Measurements from ENCODE around the gene MICALL2. TPM values are rescaled to one million over a fixed set of nuclear protein-coding genes. Genes with fewer than 3 reads are reported as not detected.
"Not testable (repeated sequence)": the region's sequence is repeated elsewhere in the genome, so short reads cannot be mapped to it uniquely, and the experiment has no call there.

MICALL2 gene
- total RNA-seq, 2 donors from 2014 or later: 2.0 to 2.1 TPM

DNA sequence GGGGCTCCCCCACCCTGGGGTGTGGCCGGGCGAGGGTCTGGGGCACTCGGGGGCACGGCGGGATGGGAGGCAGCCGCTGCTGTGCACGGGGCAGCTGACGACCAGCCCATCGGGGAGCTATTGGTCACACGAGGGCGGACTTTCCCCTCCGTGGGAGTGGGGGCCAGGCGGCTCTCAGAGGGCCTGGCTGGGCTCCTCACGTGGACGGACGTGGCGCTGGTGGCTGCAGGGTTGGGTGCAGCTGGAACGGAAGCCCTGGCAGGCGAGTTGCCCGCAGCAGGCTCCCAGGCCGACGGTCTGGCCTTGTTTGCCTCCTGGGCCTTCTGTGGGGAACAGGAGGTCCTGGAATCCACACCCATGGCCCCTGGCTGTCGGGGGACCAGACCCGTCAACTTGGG is 14.3 kb downstream of the MICALL2 start:
- no peak overlapping the region for H3K4me3 Mint-ChIP-seq
- no peak for DNase-seq (ENCODE audit: low spot score)
- H3K4me1 Mint-ChIP-seq (ENCODE audit: low read depth in 2 of 2): no peaks in the 10 kb centered on the region

DNA sequence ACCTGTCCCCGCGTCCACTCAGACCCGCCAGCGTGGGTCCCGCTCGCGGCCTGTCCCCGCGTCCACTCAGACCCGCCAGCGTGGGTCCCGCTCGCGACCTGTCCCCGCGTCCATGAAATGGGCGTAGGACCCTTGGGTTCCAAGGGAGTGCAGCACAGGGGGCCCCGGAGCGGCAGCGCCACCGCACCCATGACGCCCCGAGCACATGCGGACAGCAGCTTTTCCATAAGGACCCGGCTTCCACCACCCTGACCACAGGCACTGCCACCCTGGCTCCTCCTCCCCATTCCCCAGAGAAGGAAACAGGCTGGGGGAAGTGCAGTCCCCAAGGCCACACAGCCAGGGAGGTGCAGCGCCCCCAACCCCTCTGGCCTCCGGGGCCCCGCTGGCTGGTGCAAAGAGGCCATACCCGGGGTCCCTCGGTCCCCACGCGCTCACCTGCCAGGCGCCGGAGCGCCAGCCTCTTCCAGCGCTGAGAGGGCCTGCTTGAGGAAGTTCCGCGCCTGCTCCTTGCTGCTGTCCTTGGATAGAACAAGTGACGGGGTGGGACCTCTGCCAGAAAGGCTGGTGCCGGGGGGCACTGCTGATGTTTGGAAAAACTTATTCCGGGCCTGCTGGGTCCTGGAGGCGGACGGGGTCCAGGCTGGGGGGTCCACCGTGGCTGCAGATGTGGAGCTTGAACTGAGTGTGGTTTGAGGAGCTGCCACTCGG is 14.9 kb downstream of the MICALL2 start:
- H3K9me3 Mint-ChIP-seq: no peaks in the 10 kb centered on the region
- H3K36me3 Mint-ChIP-seq: no peaks in the 10 kb centered on the region
- ATAC-seq (no peak), DNase-seq (ENCODE audit: low spot score) (no peak)
- H3K4me3 Mint-ChIP-seq: no peak overlapping the region
- no peak overlapping the region for H3K27ac Mint-ChIP-seq
- H3K4me1 Mint-ChIP-seq (ENCODE audit: low read depth in 2 of 2): no peaks in the 10 kb centered on the region
- H3K27me3 Mint-ChIP-seq: no peaks in the 10 kb centered on the region

More for the DNA sequence above, 14.3 kb downstream of the MICALL2 start:
- Mint-ChIP-seq H3K9me3 (no peaks in the 10 kb centered on the region), H3K36me3 (no peaks in the 10 kb centered on the region), H3K27ac (no peak overlapping the region), H3K27me3 (no peaks in the 10 kb centered on the region)
- ATAC-seq: no peak

DNA sequence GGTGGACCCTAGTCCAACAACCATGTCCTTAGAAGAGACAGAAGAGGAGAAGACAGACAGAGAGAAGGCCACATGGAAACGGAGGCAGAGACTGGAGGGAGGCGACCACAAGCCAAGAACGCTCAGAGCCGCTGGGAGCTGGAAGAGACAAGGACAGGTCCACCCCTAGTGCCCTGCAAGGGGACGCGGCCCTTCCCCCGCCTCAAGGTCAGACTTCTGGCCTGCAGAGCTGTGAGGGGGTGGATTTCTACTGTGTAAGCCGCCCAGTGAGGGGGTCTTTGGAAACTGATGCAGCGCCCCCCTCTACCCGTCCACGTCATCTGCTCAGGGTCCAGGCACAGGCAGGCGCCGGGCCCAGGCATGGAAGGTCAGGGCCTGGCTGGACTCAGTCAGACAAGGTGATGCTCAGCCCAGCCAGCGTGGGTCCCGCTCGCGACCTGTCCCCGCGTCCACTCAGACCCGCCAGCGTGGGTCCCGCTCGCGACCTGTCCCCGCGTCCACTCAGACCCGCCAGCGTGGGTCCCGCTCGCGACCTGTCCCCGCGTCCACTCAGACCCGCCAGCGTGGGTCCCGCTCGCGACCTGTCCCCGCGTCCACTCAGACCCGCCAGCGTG is 15.6 kb downstream of the MICALL2 start:
- not testable (repeated sequence) for ATAC-seq; H3K27ac Mint-ChIP-seq; H3K27me3 Mint-ChIP-seq; DNase-seq (ENCODE audit: low spot score); H3K4me3 Mint-ChIP-seq; H3K36me3 Mint-ChIP-seq; H3K9me3 Mint-ChIP-seq; H3K4me1 Mint-ChIP-seq (ENCODE audit: low read depth in 2 of 2)

DNA sequence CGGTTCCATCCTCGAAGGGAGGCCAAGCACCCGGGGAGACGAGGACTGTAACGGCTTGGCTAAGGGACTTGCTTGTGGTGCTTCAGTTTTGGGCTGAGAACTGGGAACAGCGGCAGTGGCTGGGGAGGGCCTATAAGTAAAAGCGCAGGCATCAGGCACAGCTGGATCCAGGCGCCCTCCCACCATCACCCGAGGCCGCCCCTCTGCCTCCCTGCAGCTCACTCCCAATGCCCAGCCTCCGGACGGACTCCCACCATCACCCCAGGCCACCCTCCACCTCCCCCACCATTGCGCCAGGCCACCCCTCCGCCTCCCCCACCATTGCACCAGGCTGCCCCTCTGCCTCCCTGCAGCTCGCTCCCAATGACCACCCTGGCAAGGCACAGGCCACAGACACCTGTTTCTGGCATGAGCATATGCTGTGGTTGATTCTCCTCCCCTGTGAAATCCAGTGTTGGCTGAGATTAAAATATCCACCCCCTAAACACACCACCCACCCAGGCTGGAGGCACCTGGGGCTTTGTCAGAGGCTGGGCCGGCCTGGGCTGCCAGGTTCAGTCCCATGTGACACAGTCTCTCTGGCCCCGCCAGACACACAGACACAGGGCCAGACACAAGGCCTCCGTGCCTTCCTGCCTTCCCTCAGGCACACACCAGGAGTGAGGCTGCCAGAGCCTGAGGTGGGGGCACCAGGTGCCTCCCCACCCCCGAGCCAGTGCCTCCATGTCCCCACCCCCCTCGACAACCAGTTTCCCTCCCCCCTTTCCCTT is 16.7 kb downstream of the MICALL2 start:
- DNase-seq (ENCODE audit: low spot score): no peak
- Mint-ChIP-seq H3K4me1 (ENCODE audit: low read depth in 2 of 2) (no peaks in the 10 kb centered on the region), H3K9me3 (no peaks in the 10 kb centered on the region), H3K27me3 (no peaks in the 10 kb centered on the region), H3K4me3 (no peak overlapping the region), H3K27ac (no peak overlapping the region), H3K36me3 (no peaks in the 10 kb centered on the region)
- ATAC-seq: no peak

DNA sequence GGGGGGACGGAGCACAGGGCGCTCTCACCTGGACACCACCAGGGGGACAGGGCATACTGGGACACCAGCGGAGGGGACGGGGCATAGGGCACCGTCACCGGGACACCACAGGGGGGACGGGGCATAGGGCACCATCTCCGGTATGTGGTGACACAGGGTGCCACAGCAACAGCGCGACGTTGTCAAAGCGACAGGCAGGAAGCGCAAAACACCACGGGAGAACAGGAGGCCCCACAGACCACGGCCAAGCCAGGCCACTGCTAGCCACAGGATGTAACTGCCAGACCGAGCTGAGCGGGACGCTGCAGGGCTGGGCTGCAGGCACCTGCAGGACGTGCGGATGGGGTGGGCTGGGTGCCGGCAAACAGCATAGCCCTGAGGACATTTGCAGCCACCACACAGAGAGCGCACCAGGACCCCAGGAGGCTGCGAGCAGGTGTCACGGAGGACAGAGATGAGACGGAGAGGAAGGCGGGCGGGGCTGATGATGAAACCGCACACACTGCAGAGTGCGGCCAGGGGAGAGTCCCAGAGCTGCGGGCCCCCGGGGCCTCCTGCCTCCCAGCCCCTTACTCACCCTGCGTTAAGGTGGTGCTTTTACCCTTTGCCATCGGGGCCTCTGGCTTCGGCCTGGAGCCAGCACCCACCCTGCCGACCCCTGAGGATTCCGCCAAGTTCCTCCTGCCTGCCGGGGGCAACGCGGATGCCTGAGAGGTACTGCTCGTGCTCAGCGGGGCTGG is 17.5 kb downstream of the MICALL2 start:
- Mint-ChIP-seq H3K27me3 (no peaks in the 10 kb centered on the region), H3K36me3 (no peaks in the 10 kb centered on the region), H3K27ac (no peak overlapping the region), H3K4me1 (ENCODE audit: low read depth in 2 of 2) (no peaks in the 10 kb centered on the region), H3K4me3 (no peak overlapping the region), H3K9me3 (no peaks in the 10 kb centered on the region)
- no peak for DNase-seq (ENCODE audit: low spot score)
- no peak for ATAC-seq

DNA sequence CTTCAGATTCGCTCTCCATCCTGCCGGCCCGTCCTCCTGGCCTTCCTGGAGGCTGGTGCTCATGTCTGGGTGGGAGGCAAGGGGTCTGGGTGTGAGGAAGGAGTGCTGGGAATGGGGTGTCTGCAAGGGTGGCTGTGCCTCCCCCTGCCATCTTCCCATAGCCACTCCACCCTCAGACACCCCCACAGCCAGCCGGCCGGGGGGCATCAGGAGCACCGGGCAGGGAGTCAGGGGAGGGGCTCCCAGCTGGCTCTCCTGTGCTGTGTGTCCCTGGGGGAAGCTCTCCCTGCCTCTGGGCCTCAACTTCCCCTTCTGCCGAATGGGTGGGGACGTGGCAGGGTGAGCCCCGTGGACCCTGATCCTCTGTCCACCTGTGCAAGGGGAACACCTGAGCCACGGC is 18.6 kb downstream of the MICALL2 start:
- no peaks in the 10 kb centered on the region for H3K36me3 Mint-ChIP-seq
- H3K27me3 Mint-ChIP-seq: no peaks in the 10 kb centered on the region
- ATAC-seq (no peak), DNase-seq (ENCODE audit: low spot score) (no peak)
- no peak overlapping the region for H3K4me3 Mint-ChIP-seq
- no peaks in the 10 kb centered on the region for H3K9me3 Mint-ChIP-seq
- no peaks in the 10 kb centered on the region for H3K4me1 Mint-ChIP-seq (ENCODE audit: low read depth in 2 of 2)
- H3K27ac Mint-ChIP-seq: no peak overlapping the region

DNA sequence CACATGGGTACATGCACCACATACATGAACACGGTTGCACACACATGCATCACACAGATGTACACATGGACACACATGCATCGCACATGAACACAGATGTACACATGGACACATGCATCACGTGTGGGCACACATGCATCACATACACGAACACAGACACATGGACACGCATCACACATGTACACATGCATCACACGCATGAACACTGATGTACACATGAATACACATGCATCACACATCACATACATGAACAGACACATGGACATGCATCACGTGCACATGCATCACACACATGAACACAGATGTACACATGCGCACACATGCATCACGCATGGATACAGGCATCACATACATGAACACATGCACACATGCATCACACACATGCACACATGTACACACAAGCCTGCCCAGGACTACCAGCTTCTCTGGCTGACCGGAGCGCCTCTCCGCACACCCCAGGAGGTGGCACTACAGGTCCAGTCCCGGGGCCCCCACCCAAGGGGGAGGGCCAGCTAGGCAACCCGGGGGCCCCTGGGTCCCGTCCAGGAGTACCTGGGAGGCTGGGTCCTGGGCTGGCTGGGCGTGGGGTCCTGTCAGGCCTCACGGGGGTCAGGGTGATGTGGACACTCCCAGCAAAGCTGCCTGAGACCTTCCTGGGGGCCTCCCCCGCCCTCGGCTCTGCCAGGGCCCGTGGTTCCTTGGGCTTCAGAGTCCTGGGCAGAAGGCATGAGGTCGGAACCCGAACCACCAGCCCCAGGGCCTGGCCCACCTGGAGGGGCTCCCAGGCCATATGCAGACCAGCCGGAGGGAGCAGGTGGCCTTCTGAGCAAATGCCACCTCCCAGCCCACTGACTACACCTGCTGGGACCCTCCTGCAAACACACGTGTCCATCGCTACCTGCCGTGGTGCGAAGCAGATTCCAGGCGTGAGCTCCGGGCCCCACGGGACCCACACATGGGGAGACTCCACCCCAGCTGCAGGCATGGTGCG is 19.6 kb downstream of the MICALL2 start:
- no peaks in the 10 kb centered on the region for H3K9me3 Mint-ChIP-seq
- no peaks in the 10 kb centered on the region for H3K36me3 Mint-ChIP-seq
- DNase-seq (ENCODE audit: low spot score) (no peak), ATAC-seq (no peak)
- no peaks in the 10 kb centered on the region for H3K4me1 Mint-ChIP-seq (ENCODE audit: low read depth in 2 of 2)
- no peak overlapping the region for H3K4me3 Mint-ChIP-seq
- no peaks in the 10 kb centered on the region for H3K27me3 Mint-ChIP-seq
- H3K27ac Mint-ChIP-seq: no peak overlapping the region

DNA sequence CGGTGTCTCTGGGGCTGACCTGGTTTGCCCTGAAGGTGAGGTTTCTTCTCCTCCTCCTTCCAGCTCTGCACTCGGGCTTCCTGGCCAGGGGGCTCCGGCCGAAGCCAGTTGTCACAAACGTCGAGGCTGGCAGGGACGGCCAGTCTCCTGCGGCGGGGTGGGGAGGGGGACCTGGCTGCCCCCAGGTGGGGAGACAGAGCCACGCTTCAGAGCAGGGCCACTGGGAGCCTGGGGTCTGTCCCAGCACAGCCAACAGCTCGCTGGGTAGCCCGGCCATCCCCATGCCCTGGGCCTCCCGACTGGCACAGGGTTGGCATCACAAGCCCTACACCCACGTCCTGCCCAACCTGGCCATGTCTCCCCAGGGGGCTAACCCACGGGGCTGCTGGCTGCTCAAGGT is 20.4 kb downstream of the MICALL2 start:
- no peak for DNase-seq (ENCODE audit: low spot score)
- no peak for ATAC-seq
- no peak overlapping the region for H3K27ac Mint-ChIP-seq
- H3K4me1 Mint-ChIP-seq (ENCODE audit: low read depth in 2 of 2): no peaks in the 10 kb centered on the region
- no peaks in the 10 kb centered on the region for H3K36me3 Mint-ChIP-seq
- H3K4me3 Mint-ChIP-seq: no peak overlapping the region
- no peaks in the 10 kb centered on the region for H3K9me3 Mint-ChIP-seq
- no peaks in the 10 kb centered on the region for H3K27me3 Mint-ChIP-seq

DNA sequence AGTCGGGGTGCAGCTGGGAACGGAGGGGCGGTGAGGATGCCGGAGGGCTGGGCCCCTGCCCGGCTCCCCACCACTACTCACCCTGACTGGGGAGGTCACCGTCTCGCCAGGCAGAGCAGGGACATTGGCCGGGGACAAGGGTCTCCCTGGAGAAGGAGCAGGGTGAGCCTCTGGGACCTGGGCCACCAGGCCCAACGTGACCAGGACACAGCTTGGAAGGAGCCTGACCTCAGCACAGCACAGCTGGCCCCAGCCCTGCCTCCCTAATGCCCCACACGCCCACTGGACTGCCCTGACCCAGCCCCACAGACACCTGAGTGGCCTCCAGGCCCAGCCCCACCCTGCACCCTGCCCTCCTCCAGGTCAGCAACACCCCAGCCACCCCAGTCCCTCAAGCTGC is 21.1 kb downstream of the MICALL2 start:
- DNase-seq (ENCODE audit: low spot score) (no peak), ATAC-seq (no peak)
- Mint-ChIP-seq H3K9me3 (no peaks in the 10 kb centered on the region), H3K4me1 (ENCODE audit: low read depth in 2 of 2) (no peaks in the 10 kb centered on the region), H3K27ac (no peak overlapping the region), H3K36me3 (no peaks in the 10 kb centered on the region), H3K27me3 (no peaks in the 10 kb centered on the region), H3K4me3 (no peak overlapping the region)

DNA sequence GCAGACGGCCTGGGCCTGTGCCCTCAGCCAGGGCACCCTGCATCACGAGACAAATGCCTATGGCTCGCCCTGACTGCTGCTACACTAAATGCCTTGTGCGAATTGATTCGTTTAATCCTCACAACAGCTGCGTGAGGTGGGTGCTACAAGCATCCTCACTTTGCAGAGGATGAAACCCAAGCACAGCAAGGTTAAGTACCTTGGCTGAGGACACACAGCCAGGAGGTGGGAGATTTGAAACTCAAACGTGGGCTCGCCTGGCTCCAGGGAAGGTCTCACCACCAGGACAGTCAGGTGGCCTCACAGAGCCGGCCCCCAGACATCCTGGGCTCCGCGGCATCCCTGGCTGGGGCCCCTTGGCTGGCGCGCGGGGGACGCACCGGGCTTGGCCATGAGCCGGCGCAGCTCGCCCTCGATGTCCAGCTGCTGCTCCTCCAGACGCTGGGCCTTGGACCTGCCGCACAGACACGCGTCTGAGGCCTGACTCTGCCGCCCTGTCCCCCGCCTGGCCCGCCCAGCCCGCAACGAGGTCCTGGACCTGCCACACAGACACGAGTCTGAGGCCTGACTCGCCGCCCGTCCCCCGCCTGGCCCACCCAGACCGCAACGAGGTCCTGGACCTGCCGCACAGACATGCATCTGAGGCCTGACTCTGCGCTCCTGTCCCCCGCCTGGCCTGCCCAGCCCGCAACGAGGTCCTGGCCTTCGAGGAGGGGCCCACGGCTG is 22.0 kb downstream of the MICALL2 start:
- no peak overlapping the region for H3K27ac Mint-ChIP-seq
- peaks cover 3% of the 10 kb centered on the region in 2 donors for H3K4me1 Mint-ChIP-seq (ENCODE audit: low read depth in 2 of 2)
- no peaks in the 10 kb centered on the region for H3K36me3 Mint-ChIP-seq

DNA sequence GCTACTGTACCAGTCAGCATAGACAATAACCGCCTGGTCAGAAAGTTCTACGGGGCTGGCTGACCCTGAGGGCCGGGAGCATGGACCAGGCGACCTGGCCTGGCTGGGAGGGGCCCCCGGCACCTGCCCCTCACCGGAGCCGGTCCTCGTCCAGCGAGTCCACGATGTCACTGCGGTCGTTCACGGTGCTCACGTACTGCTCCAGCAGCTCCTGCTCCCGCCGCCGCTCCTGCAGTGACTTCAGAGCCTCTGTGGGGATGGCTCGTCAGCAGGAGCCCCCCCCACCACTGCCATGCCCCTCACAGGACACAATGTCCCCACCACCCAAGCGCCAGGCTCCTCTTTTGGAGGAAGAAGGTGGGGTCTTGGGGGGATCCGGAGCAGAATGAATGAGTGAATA is 22.7 kb downstream of the MICALL2 start:
- H3K4me1 Mint-ChIP-seq (ENCODE audit: low read depth in 2 of 2): peaks cover 3 to 5% of the 10 kb centered on the region in 2 donors
- DNase-seq (ENCODE audit: low spot score) (no peak), ATAC-seq (no peak)
- peaks cover 0 to 3% of the 10 kb centered on the region in 2 donors for H3K27me3 Mint-ChIP-seq
- no peak overlapping the region for H3K27ac Mint-ChIP-seq
- no peaks in the 10 kb centered on the region for H3K9me3 Mint-ChIP-seq
- H3K36me3 Mint-ChIP-seq: no peaks in the 10 kb centered on the region
- no peak overlapping the region for H3K4me3 Mint-ChIP-seq

More for the DNA sequence above, 22.0 kb downstream of the MICALL2 start:
- Mint-ChIP-seq H3K4me3 (no peak overlapping the region), H3K9me3 (no peaks in the 10 kb centered on the region), H3K27me3 (peaks cover 0 to 2% of the 10 kb centered on the region in 2 donors)
- no peak for DNase-seq (ENCODE audit: low spot score)
- ATAC-seq: no peak

DNA sequence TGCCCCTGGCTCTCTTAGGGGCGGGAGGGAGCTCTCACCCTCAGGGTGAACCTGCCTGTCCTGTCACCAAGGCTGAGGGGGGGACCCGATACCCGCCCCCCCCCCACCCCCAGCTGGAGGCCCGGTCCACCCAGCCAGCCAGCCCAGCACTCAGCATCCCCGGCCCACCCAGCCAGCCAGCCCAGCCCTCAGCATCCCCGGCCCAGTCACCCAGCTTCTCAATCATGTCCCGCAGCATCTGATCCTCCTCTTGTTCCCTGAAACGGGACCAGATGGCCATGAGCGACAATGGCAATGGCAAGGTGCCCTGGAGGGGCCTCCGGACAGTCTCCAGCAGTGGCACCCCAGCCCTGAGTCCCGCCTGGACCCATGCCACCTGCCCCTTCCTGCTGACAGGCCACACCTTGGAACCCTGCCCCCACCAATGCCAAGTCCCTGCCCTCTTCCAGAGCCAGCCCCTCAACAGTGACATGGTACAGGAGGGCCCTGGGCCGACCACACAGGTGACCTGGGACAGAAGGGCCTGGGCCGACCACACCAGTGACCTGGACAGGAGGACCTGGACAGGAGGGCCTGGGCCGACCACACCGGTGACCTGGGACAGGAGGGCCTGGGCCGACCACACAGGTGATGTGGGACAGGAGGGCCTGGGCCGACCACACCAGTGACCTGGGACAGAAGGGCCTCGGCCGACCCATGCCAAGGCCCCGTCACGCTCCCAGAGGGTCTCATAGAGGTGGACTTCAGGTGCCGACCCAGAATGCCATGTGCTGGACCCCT is 24.2 kb downstream of the MICALL2 start:
- ATAC-seq (no peak), DNase-seq (ENCODE audit: low spot score) (no peak)
- Mint-ChIP-seq H3K36me3 (no peaks in the 10 kb centered on the region), H3K27ac (no peak overlapping the region), H3K4me1 (ENCODE audit: low read depth in 2 of 2) (peaks cover 3 to 5% of the 10 kb centered on the region in 2 donors), H3K9me3 (no peaks in the 10 kb centered on the region), H3K4me3 (no peak overlapping the region), H3K27me3 (peaks cover 0 to 3% of the 10 kb centered on the region in 2 donors)
